COLO668 (cell line): ENCODE data around the gene AUTS2.
"Not testable (repeated sequence)": the region's sequence is repeated elsewhere in the genome, so short reads cannot be mapped to it uniquely, and the experiment has no call there.

ENCODE experiments used
- DNase-seq: peaks from one replicate; lab custom pipeline; 2025; ENCODE audit not compliant: unreplicated experiment; lab: John Stamatoyannopoulos, UW

The AUTS2 gene

DNA sequence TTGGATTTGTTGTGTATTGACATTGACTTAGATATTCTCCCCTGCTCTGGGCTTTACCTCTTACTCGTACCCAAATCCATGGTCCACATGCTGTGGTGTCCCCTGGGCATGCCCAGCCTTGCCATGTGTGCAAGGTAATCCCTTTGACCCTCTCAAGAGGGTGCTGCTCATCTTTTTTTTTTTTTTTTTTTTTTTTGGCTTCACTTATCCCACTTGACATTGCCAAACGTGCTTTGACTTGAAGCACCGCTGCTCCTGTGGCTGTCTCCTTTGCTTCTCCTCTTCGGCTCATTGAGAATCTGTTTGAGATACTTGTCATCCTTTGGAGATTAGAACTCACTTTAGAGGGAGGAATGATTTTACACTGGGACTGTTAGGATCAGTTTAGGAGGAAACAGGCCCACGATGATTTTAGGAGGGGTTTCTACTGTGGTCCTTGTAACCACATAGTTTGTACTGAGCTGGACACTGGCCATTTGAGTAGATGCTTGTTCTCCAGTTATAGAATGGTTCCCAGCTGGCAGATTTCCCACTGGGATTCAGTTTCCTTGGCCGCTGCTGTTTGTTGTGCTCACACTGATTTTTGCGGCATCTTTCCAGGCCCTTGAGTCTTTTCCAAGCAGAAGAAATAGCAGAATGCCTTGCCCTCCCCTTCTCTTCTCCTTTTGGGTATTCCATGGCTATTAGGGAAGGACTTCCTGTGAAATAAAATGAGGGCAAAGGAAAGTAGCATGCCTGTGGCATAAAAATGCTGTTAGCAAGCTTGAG lies 184.8 kb downstream of the AUTS2 start:
- no peak for DNase-seq

DNA sequence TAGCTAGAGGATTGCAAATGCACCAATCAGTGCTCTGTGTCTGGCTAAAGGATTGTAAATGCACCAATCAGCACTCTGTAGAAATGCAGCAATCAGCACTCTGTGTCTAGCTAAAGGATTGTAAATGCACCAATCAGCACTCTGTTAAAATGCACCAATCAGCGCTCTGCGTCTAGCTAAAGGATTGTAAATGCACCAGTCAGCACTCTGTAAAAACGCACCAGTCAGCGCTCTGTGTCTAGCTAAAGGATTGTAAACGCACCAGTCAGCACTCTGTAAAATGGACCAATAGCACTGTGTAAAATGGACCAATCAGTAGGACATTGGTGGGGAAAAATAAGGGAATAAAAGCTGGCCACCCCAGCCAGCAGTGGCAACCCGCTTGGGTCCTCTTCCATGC lies 187.9 kb downstream of the AUTS2 start:
- not testable (repeated sequence) for DNase-seq

DNA sequence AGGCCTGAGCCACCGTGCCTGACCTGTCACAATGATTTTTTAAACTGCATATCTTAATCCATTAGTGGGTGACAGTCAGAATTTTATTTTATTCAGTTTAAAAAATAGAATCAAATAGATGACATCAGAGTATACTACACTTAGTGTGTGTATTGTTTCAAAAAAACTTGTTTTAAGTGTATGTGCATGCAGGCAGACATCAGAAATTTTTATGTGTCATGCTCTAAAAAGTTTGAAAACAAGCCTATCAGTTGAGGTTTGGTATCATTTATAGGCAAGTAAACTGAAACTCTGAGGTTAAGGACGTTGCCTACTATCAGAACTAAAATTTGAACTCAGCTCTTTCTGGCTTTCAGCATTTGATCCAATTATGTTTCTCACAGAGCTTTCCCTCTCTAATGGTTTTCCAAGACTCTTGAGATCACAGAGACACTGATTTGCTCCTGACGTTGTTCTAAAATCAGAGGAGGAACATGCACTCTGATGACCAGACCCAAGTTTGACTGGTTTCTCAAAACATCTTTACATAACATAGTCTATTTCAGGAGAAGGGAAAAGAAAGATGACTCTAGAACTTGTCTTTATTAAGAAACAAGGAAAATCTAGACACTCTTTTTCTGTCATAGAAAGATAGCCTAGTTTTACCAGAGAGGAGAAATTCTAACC lies 188.6 kb downstream of the AUTS2 start:
- no peak for DNase-seq

DNA sequence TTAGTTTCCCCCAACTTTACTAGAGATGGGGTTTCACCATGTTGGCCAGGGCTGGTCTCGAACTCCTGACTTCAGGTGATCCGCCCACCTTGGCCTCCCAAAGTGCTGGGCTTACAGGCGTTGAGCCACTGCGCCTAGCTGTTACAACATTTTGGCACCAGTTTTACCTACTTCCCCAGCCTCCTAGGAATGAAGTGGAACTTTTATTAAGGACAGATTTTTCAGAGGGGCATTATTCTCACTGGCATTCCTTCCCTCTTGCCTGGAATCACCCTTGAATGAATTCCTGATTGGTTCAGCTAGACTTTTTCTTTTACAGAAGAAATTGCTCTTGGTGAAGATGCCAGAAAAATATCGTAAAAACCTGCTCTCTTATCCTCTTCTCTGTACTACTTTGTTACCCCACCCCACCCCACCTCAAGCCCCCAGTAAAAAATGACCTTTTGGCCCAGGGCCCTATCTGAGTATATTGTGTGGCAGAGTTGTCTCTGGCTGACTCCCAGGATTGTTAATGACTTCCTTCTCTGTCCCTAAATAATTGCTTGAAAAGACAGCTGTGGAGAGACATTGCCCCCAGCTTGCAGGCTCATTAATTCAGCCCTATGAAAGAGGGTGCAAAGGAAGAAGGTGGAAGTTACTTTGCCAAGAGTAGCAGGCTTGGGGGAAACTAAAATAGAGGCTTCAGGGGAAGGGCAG lies 189.6 kb downstream of the AUTS2 start:
- DNase-seq = no peak

DNA sequence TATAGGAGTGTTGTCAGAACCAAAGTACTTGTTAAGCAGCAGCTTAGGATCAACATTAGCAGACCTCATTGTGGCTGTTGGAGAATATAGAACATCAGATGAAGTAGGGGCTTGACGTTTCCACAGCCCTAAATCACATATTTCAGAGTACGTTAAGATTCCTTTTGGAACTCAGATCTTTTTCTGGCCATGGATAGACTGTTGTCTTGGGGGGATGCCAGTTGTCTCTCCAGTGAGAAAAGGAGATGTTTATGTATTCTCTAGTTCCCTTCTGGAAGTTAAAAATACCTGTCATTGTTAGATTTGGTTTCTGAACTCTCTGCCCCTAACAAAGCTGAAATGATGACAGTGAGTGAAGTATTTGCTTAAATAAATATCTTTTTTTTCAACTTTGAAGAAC lies 191.3 kb downstream of the AUTS2 start:
- DNase-seq = no peak

DNA sequence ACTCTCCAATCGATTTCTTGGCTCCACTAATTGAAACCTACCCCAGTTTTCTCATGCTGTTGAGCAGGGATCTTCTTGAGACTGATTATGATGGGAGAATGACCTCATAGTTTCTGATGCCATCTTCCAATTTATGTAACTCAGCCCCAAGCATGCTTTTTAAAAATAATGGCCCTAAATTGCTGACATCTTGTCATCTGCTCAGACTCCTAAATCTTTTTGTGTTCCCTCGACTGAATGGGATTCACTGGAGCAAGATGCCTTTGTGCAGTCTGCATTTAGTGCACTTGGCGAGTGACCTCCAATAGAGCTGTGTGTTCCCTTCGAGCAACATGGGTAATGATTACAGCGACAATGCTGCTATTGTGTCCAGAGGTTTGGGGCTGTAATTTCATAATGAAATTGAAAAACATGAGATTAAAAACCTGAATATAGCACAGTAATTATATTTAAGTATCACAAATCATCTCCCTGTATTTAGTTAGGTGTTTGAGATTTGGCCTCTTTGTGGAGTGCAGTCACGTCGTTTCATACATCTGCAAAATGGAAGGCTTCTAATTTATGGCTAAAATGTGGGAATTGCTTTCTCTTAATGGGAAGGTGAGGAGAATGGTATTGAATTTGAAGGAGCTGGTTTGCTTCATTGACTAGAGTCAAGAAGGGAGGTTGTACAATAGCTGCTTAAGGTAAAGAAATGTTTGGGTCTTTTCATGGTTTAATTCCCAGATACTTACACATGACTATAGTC lies 192.9 kb downstream of the AUTS2 start:
- DNase-seq = no peak

DNA sequence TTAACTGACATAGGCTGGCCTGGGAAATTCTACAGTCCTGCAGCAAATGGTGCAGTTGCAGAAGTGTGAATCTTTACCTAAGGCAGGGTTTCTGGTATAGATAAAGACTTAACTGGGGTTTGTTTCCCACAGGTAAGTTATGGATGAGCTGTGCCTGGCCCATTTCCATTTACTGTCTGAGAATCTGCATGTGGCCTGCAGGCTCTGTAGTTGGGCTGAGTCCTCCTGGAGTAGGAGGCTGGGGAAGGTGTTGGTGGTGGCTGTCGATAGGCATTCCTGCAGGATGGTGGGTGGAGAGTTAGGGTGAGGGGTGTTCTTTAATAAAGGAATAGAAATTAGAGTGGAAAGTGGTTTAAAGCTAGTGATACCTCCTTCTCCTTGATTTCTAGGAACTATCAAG lies 193.5 kb downstream of the AUTS2 start:
- no peak for DNase-seq

DNA sequence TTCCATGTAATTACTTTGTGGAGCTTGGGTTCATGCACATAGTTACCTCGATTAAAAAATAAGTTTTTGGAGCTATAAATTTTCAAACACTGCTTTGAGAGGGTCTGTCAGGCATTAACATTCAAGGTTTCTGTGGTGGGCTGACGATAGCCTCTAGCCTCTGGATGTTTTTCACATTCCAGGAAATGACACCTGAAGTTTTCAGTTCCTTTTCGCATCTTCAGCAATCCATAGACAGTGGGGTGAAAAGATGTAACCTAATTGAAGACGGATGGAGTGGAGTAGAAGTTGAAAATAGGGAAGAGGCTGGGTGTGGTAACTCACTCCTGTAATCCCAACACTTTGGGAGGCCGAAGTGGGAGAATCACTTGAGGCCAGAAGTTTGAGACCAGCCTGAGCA lies 197.7 kb downstream of the AUTS2 start:
- DNase-seq = no peak

DNA sequence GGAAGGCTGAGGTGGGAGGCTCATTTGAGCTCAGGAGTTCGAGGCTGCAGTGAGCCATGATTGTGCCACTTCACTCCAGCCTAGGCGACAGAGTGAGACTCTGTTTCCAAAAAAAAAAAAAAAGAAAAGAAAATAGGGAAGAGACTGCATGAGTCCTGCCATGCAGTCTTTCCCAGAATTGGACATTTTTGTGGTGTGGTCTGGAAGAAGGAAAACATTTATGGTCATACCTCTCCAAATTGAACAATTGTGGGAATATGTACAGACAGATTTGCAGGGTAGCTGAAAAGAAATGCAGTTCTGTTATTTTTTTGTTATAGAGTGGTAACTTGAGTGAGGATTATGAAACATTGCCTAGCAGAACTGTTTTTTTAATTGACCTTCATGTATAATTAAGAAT lies 198.1 kb downstream of the AUTS2 start:
- no peak for DNase-seq

DNA sequence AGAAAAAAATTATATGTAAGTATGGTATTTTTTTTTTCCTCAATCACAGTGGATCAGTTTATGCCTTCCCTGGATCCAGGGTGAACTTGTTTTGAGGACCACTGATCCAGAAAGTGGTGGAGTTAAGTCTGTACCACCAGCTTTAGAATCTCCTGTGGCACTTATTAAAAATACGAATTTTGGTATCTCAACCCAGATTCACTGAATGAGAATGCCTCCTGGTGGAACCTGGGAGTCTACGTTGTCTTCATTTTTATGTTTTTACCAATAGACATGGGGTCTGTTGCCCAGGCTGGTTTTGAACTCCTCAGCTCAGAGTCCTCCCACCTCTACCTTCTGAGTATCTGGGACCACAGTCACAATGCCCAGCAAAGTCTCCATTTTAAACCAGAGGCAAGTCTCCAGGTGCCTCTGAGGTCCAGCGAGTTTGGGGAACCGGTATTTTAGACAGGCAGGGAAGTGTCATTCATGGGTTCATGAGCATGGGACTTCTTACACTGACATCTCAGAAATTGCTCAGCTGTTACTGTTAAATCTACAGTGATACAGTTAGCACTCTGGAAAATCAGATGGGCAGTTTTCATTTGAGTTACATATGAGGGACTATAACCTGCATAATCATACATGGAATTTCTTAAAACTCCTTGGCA lies 200.9 kb downstream of the AUTS2 start:
- no peak for DNase-seq

DNA sequence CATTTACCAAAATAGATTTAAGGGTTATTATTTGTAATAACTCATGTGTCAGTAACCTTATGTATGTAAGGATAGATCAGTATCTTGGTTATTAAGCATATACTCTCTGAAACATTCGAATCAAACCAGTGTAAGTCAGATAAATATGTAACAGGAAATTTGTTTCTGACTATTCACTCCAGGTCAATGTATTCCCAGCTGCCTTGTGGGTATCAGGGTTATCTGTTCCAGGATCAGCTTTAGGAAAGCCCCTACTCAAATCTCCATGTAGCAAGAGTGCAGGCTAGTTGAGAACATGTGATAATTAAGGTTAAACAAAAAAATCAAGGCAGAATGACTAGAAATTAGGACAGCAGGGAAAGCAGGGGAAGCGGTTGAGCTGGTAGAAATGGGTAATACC lies 201.7 kb downstream of the AUTS2 start:
- DNase-seq = no peak

DNA sequence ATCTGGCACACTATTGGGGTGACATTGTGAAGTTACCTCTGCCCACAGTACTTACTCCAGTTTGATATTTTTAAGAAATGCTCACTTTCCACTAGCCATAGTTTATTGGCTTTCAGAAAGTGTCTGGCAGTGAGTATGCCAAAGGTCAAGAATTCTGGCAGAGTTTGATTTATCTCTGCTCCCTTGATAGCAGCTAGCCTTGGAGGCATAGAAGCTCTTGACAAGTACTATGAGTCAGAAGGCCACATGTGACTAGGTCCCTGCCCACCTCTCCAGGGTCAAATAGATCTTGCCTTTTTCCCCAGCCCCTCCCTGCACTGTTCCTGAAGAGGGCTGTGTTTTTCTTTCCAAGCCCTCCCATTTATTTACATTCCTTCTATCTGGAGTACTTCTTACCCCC lies 202.2 kb downstream of the AUTS2 start:
- DNase-seq = peak; percentile 14

DNA sequence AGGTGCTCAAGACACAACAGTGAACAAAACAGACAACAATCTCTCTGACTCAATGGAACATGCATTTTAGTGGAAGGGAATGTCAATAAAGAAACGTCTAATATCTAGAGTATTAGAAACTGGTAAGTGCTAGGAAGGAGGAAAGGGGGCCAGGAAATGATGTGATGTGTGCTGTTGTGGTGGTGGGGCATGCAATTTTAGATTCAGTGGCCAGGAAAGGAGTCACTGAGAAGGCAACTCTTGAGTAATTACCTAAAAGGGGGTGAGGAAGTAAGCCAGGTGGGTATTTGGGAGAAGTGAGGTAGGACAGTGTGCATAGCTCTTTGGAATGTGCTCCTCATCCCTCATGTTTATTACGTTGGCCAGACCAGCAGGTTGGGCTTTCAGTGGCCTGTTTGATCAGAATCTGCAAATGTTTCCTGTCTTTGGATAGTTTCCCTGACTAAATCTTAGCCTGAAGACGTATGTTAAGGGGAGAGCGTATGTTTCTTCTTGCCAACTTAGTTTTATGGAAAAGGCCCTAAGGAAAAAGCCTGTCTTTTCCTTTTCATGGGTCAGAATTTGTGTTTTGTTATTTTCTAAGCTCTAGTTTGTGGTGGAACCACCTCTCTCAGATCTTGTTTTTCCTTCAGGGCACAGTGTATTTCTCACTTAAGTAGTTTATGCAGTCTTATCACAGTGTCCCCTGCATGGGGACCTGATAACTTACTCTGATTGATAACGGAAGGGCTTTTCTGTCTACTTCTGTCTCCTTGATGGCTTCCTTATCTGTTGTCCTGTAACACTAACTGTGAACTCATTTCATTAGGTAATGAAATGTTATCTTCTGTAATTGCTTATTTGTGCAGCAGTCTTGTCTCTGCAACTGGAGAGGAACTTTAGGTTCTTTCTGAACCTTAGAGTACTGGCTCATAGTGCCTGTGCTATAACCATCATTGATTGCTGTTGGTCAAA lies 203.7 kb downstream of the AUTS2 start:
- no peak for DNase-seq

DNA sequence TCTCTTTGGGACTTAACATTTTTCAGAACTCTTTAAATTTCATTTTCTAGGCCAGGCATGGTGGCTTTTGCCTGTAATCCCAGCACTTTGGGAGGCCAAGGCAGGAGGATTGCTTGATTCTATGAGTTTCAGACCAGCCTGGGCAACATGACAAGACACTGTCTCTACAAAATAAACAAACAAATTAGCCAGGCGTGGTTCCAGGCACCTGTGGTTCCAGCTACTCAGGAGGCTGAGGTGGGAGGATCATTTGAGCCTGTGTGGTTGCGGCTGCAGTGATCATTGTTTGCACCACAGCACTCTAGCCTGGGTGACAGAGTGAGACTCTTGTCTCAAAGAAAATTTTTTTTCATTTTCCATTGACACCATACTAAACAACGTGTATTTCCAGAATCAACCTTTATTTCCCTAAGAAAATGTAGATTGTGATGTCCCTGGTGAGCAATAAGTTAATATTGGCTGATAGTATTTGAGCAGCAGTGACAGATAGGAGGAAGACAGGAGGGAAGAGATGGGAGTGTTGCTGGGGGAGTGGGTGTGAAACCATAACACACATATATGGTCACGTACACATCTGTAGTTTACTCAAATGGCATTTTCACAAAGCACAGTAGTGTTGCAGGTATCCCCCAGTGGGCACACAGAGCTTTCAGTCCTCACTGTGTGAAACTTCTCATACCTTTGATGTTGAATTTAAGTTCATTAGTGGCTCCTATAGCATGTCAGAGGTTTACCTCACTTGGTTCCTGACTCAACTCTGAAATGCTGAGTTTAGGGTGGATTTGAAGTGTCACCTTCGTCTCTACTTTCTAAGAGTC lies 205.6 kb downstream of the AUTS2 start:
- no peak for DNase-seq

DNA sequence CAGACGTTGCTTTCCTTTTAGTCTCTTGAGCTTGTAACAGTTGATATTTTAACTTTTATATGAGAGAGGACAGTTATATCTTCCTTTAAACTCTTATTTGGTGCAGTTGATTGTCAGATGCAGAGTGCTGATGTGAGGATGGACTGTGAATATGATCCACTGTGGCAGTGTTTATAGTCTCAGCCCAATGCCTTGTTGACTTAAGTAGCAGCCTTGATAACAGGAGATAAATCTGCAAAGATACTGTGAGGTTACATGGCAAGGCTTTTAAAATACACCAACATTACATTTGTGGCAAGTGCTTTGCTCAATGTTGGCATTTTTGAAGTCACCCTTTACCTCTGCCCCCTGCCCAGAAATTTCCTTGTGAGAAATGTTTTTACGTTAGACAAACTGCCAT lies 206.7 kb downstream of the AUTS2 start:
- no peak for DNase-seq

DNA sequence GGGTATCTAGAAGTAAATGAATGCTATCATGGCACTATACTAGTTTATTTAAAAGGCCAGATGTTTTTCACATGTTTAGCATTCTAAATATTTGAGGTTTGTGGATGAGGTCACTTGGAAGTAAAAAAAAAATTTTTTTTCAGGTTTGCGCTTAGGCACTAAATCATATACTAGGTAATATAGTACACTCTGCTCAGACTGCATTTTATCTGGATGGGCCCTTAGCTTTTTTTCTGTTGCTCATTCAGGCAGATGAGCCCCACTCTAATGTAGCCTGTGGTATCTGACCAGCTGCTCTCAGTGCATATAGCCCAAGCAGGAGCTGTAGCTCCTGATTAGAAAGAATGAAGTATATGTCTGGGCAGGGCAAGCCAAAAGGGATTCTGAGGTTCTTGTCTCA lies 210.1 kb downstream of the AUTS2 start:
- DNase-seq = no peak

DNA sequence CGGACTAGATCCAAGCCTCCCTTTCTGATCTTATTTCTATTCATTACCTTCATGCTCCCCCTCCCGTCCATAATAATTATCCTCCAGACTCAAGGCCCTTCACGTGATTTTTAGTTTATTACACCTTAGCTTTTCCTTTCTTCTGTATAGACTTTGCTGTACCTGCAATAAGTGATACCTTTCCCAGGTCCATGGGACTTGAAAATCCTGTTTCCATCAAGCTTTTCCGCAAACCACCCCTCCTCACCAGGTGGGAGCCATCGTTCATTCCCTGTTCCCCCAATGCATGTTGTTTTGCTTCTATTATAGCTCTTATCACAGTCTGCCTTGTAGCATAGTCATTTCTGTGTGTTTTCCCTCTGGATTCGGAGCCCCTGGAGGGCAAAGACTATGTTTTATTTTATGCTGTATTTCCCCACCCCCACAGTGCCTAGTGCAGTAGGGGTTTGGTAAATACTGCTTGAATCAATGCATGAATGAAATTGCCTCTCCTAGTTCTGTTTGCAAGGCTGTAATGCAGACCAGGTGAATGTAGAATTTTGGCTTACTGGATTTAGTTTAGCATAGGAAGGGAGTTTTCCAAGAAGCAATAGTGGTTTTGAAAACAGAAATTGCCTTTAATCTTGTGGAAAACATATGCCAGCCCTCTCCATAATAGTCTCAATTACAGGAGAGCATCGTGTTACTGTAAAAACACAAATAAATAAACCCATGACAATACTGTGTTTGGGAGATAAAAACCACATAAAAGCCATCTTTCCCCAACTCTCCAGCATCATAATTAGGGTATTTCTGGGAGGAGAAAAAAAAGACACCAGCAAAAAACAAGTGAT lies 213.4 kb downstream of the AUTS2 start:
- DNase-seq = no peak

DNA sequence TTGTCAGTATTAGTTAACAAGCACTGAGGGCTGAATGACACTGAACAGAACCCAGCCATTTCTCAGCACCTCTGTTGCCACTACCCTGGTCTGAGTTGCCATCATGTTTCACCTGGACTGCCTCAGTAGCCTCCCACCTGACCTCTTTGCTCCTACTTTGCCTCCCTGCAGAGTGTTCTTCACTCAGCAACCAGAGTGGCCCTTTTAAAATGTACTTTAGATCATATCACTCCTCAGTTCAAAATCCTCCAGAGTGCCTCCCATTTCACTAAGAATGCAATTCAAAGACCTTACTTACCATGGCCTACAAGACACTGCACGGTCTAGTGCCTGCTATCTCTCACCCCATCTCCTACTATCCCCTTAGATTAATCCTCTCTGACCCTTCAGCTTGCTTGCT lies 214.5 kb downstream of the AUTS2 start:
- no peak for DNase-seq
